Adrenal gland (tissue), 5 donors: ENCODE measurements around the gene LSM10.

Source experiments
- POLR2A ChIP-seq, 2 donors: fragments of 450-650 bp; IDR thresholded peaks; one replicate each; pipeline ENCODE4 v1.6.1; 2017; ENCODE audit warnings: antibody characterized with exemption in 2 of 2, mild to moderate bottlenecking in 2 of 2, moderate library complexity in 1 of 2
- TF ChIP-seq, protein P1 (sequence below), 6 experiments: fragments of 450-650 bp in 4 of 6; fragments of 200-600 bp in 2 of 6; sonication (generic) in 1 of 6; IDR thresholded peaks; 1 replicate in 5 of 6; 2 replicates in 1 of 6; pipeline versions ENCODE4 v1.5.1 to v1.8.0; 2016 to 2021; ENCODE audit warnings: antibody characterized with exemption in 6 of 6, mild to moderate bottlenecking in 2 of 6, moderate library complexity in 1 of 6
- donor health status: DM: no; HTN: no; CAD: no.

GRCh38 chr1:36433102-36433501 is 35.4 kb upstream of the LSM10 start:
- TF ChIP-seq, protein P1, sequence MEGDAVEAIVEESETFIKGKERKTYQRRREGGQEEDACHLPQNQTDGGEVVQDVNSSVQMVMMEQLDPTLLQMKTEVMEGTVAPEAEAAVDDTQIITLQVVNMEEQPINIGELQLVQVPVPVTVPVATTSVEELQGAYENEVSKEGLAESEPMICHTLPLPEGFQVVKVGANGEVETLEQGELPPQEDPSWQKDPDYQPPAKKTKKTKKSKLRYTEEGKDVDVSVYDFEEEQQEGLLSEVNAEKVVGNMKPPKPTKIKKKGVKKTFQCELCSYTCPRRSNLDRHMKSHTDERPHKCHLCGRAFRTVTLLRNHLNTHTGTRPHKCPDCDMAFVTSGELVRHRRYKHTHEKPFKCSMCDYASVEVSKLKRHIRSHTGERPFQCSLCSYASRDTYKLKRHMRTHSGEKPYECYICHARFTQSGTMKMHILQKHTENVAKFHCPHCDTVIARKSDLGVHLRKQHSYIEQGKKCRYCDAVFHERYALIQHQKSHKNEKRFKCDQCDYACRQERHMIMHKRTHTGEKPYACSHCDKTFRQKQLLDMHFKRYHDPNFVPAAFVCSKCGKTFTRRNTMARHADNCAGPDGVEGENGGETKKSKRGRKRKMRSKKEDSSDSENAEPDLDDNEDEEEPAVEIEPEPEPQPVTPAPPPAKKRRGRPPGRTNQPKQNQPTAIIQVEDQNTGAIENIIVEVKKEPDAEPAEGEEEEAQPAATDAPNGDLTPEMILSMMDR (IDR thresholded peaks at IDR 0.05) = no peak
- TF ChIP-seq POLR2A (IDR thresholded peaks at IDR 0.05) = no peak
